HuH-7.5 (cell line): Measurements from ENCODE around the gene HNRNPA2B1.
"Not testable (repeated sequence)": the region's sequence is repeated elsewhere in the genome, so short reads cannot be mapped to it uniquely, and the experiment has no call there.

Source experiments
- DNase-seq: peaks from one replicate; pipeline ENCODE4 v3.0.0; 2011; ENCODE audit warnings: low spot score

HNRNPA2B1 gene

DNA sequence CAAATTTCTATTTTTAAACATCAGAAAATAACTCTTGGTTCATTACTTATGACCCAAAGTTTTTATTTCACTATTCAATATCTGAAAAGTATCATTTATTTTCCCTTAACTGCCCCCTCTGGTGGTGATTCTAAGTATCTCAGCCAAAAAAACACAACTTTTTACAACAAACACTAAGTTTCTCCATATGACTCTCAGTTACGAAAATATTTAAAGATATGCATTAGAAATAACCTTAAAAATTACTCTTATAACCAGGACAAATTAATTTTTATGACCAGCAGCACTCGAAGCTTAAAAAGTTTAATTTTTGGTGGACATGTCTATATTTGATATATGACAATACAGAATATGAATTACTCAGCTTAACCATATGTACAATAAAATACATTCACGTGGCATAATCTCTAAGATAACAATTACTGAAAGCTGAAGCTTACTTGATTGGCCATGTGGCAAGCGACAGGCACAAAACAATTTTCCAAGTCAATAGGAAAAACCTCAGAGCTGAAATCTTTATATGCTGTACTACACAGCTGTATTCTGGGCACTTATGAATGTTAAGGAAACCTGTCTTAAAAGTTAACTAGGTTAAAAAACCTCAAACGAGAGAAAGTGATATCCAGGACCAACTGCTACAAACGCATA lies 2.3 kb downstream of the HNRNPA2B1 start:
- DNase-seq, result no peak

DNA sequence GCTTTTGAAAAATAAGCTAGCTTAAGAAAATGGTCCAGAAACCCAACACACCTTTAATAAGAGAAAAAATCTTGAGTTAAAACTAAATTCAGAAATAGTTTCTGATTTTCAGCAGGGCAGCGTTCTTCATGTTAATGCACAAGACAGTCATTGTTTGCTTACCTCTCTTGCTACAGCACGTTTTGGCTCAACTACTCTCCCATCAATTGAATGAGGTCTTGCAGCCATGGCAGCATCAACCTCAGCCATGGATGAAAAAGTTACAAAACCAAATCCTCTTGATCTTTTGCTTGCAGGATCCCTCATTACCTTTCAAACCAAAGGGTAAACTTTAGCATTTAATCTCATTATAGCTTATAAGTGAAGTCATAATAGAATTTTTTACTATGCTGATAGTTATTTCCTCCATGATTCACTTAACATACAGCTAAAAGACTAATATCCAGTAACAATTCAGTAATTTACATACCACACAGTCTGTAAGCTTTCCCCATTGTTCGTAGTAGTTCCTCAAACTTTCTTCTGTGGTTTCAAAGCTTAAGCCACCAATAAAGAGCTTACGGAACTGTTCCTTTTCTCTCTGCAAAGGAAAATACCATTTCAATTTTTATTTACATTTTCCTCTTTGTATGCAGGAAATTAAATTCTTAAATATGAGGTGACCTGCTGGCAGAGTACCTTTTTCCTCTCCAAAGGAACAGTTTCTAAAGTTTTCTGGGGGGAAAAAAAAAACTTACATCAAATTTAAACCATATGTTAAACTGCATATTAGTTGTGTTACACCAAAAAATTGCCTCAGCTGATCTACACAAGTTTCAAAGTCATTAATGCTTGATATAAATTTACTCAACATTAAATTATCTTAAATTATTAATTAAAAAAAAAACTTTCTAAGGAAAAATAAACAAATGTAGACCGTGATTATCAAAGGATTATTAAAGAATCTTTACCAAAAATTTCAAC lies 3.1 kb downstream of the HNRNPA2B1 start:
- no peak for DNase-seq

DNA sequence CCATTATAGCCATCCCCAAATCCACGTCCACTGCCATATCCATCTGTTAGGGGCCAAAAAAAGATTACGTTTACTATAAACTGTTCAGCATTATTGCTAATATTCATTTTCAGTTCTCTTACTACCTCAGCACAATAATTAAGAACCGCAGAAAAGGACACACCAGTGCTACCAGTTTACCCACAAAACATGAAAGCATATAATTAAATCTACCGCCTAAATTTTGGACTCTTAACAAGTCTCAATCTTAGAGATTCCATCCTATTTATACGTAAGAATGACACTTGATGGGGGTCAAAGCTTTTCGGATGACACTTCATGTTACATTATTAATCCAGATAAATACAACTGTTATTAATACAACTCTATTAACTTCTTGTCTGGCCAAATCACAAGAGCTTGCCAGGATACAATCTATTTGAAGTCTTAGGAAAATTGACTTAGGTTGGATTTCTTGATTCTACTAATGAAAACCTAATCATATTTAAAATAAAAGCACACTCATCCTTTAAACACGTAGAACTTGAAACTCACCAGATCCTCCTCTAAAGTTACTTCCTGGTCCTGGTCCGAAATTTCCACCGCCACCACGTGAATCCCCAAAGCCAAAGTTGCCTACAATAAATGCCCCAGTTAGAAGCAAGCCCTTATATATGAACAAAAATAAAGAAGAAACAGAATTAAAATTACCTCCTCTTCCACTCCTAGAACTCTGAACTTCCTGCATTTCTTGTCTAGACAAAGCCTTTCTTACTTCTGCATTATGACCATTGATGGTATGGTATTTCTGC lies 4.5 kb downstream of the HNRNPA2B1 start:
- no peak for DNase-seq

DNA sequence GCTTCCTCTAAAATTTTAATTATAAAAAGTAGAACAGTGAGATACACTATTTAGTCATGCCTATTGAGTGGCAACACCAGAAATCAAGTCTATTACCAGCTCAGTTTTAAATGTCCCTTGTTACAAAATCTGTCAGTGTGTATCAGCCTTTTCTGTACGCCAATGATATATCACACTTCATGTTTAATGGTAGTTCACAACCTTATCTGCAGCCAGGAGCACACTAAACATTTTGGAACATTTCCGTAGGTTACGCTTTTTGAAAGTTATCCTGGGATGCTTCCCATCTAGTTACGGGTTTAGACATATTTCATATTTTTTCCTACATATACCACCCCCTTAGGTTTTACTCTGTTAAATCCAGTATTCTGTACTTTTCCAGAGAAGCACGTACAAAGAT lies 5.4 kb downstream of the HNRNPA2B1 start:
- DNase-seq, result no peak

DNA sequence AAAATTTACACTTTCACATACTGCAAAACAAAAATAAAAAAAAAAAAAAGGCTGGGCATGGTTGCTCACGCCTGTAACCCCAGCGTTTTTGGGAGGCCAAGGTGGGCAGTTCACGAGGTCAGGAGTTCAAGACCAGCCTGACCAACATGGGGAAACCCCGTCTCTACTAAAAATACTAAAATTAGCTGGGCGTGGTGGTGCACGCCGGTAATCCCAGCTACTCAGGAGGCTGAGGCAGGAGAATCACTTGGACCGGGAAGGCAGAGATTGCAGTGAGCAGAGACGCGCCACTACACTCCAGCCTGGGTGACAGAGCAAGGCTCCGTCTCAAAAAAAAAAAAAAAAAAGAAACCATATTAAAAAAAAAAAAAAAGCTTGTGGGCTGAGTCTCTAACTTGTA lies 5.8 kb downstream of the HNRNPA2B1 start:
- not testable (repeated sequence) for DNase-seq

DNA sequence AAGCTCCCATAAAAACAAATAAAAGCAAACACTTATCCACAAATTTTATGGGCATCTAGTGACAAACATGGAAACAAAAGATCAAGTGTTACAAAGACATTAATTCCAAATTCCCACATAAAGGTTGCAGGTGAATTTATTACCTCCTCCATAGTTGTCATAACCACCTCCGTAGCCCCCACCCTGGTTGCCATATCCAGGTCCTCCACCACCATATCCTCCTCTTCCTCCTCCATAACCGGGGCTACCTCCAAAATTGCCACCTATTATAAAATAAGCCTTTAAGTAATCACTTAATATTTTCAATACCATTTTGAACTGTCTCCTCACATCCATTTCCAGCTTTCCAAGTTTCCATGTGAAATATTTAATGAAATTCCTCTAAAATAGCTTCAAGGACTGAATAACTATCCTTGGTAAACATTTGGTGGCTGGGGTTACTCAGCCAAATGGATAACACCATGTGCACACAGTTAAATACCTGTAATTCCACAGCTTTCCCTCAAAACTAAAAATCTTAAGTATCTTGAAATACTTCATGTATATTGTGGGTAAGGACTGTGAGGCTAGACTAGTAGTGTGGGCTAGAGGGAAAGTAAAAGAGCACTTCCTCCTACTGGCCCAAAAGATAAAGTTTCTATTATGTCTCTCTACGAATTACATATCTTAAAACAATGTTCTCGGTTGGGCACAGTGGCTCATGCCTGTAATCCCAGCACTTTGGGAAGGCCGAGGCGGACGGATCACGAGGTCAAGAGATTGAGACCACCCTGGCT lies 6.9 kb downstream of the HNRNPA2B1 start:
- DNase-seq, result no peak

DNA sequence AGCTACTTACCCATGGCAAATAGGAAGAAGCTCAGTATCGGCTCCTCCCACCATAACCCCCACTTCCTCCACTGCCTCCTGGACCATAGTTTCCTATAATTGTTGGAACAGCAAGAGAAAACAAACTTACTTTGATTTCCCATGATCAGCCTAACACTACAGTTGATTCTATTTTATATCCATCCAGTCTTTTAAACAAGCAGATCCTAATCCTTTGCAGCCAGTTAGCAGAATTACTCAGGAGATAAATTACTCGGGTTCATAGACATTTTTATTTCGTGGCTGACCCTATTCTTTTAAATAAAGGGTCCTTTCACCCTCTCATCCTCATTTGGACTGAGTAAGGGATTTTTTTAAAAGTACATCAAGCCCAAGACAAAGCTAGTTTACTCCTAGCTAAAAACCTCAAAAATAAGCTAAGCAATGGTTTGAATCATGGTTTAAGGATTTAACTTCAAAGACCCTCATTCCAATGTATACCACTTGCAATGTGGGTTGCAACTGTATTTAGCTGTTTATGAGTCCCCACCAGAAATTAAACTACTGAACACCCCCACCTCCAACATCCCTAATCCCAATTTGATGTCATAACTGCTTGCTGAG lies 8.0 kb downstream of the HNRNPA2B1 start:
- DNase-seq, result no peak

DNA sequence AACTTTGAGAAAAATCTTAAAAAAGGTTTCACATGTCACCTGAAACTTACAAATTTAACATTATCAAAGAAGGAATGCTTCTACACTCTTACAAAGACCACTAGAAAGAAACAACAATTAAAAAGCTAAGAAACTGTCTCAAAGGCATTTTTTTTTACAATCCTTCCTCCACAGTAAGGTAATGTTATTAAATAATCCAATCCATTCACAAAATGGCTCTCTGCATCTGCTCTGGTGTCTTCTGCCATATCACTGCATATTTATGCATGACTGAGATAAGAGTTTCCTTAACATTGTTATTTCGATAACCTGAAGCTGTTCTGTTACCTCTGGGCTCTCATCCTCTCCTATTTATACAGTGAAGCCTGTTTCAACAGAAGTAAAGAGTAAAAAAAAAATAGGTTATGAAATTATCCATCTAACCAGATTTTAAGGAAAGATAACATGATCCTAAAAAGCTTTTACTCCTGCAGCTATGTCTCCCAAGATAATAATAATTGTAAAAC lies 8.5 kb downstream of the HNRNPA2B1 start:
- no peak for DNase-seq

DNA sequence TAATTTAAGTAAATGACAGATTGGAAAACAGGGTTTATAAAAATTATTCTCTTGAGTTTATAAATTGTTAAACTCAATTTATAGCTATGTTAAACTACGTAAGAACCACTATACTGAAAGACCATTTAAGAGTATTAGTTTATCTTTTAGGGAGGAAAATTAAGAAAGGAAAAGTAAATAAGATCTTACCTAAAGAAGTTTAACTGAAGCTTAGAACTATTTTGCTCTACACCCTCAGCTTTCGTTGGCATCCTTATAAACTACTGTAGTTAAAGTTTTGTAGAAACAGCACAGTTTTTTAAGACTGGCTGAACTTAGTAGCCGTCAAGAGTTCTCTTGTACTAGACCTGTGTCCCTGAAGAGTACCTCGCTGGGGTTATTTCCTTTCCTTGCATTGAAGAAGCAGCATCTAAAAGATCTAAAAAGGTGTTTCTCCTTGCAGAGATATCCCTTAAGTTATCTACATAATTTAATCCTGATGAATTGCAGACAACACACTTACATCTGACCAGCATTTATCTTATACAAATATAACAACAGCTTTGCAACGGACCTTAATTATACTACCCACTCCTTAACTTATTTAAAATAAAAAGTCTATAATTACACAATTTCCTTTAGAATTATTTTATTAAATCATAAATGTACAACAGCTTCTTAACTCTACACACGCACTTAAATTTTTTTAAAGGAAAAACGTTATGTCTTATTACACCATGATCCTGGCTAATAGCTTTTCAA lies 9.1 kb downstream of the HNRNPA2B1 start:
- no peak for DNase-seq

DNA sequence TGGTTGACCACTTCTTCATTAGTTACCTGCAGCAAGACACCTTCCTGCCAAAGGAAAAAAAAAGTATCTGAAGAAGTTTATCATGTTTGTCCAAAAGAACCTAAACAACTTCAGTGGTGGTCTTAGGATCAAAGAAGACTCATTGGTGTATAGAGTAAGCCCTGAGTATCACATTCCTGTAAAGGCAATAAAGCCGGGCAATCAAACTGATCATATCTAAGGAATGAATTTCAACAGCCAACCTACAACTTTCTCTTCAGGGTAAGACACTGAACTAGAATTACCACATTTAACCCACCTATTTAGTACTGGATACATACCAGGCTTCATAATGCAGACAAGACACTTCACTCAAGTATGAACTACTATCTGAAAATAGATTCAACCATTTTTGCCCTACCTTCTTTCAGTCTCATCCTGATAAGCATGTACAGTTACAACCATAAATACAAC lies 10.1 kb downstream of the HNRNPA2B1 start:
- DNase-seq, result no peak

DNA sequence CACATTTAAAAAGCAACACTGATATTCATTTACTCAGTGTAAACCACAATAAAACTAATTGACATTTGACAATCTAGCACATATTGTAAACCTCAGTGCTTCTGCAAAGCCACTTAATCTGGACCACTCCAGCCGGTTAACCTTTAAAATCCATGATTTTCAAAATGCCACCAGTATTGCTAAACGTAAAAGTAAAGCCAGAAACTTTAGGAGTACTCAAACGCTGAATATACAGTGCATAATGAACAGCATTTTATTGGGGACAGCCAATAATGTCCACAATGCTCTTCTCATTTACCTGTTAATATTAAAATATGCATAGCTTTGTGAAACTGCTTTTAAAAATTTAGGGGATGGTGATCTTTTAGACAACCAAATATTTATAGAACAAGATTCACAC lies 10.8 kb downstream of the HNRNPA2B1 start:
- DNase-seq, result no peak

DNA sequence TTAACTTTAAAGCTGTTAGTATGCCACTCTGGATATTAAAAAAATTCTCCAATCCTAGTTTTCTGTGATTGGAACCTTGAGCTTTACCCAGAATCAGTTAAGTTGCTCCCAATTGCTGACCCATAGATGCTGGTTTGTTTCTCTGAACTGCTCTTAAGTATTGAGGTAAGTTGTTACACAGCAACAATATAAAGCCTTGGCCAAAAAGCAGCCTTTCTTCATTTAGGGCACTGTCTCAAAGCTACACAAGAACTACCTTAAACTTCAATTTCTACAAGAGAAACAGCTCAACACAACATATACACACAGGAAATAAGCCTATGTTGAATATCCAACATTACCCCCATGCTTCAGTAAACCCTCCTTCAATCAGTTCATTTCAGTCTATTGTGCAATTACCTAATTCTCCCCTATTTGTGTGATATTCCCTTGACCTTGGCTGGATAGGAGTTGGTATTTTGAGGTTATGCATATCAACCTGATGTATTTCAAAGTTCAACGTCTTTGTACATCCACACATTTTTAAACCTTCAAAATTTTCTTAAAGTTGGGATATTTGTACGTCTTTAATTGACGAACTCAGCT lies 11.5 kb downstream of the HNRNPA2B1 start:
- no peak for DNase-seq

DNA sequence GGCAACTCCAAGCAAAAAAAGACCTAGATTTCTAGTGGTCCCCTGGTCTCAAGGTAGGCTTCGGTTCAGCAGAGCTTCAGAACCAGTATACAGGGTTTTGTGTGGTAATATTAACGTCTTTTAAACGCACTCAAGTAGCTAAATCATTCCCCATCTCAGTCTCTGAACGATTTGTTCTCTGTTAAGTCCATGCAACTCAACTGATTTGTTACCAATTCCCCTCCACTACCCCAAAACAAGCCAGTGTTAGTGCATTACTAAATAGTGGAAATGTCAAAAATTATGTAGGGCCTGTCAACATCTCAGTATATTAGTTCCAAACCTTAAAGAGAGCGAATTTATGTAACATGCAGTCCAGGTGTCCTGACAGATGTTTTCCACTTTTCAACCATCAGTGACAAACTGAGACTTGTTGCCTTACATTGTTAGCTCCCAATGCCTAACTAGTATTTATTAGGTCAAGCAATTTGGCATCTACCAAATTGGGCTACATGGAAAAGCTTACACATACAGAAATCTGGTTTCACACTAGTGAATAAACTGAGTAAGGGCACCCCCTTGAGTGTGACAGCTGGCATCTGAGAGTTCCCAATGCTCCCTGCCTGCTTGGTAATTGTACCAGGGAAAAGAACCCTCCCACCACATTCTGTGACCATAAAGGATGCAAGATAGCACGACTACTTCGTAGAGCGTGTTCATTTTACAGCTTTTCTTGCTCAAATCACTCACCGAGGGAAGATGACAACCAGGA lies 12.2 kb downstream of the HNRNPA2B1 start:
- no peak for DNase-seq

DNA sequence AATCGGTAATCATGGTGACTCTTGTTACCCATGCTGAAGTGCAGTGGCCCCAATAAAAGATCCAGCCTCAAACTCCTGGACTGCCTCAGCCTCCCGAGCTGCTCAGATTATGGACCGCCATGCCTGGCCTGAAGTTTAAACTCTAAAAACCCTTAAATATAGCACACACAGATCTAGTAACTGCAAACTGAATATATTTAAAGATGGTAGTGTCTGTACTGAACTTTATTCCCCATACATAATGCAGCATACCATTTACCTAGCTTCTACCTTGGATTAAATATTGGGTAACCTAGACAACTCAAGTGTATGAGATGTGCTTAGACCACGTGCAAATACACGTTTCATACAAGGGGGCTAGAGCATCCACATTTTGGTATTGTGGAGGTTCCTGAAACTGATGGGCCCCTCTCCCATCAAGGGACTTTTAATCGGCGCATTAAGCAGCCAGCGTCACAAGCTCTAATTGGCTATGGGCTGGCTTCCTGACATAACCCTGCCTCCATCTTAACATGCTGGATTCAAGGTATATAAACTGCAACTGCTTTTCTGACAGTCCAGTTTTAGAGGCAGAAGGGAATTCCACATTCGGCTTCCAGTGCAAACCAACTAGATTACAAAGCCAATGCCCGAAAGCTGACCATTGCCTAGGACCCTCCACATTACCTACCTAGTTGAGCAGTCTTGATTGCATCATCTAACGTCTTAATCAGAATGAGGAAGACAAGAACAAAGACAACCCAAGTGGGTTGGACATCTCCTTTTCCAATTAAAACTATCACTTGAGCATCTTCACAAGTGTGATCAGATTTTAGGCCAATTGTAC lies 13.0 kb downstream of the HNRNPA2B1 start:
- DNase-seq, result no peak

DNA sequence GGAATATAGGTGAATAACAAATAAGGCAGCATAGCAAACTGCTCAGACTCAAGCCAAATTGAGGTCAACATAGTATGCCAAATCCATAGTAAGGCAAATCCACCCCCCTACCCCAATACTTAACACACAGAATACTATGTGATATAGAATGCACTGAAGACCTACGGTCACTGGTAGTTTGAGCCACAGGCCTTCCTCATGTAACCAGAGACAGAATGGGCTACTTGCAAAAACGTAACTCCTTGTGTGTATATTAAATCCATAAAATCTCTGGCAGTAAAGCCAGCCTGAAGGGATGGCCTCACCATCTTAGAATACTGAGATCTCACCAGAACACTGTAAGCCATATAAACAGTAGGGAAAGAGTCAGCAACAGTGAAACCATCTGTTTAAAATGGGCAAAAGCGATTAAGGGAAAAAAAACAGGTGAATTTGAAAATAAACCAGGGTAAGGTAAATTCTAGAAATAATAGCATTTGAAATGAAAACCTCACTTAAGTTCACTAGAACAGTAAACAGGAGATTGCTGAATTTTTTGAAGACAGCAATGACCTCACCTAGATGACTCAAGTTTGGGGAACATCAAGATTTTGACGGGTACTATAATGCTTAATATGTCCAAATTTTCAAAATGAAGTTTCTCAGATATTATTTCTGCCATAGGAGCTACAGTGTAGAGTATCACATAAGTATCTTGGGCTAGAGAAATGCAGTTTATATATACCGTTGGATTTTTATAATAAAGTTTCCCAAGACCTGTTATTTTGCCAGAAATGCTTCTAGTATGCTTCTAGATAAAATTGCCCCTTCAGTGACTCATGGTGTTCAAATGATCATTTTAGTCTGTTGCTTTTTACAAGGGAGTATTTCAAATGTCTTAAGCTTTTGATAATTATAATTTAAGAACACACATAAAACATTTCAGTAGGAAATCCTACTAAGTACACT lies 13.9 kb downstream of the HNRNPA2B1 start:
- no peak for DNase-seq

DNA sequence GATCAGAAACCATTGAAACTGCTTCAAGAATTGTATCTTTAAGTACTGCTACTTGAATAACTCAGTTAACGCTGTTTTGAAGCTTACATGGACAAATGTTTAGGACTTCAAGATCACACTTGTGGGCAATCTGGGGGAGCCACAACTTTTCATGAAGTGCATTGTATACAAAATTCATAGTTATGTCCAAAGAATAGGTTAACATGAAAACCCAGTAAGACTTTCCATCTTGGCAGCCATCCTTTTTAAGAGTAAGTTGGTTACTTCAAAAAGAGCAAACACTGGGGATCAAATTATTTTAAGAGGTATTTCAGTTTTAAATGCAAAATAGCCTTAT lies 14.7 kb downstream of the HNRNPA2B1 start:
- DNase-seq, result no peak

DNA sequence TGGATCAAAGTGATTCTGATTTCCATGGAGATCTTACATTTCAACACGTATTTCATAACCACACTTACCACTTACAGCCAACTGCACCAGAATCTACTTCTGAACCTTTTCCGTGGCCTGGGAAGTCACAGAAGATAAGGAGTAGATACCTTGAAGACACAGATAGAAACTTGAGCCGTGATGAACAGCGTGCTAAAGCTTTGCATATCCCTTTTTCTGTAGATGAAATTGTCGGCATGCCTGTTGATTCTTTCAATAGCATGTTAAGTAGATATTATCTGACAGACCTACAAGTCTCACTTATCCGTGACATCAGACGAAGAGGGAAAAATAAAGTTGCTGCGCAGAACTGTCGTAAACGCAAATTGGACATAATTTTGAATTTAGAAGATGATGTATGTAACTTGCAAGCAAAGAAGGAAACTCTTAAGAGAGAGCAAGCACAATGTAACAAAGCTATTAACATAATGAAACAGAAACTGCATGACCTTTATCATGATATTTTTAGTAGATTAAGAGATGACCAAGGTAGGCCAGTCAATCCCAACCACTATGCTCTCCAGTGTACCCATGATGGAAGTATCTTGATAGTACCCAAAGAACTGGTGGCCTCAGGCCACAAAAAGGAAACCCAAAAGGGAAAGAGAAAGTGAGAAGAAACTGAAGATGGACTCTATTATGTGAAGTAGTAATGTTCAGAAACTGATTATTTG lies 15.3 kb downstream of the HNRNPA2B1 start:
- no peak for DNase-seq
